GM19452 (cell line): ENCODE data around the gene ZIC1.

ENCODE experiments used
- ATAC-seq: cut with Tn5 transposase; IDR thresholded peaks from one replicate; pipeline ENCODE4 v1.9.1; 2021; ENCODE audit not compliant: unreplicated experiment

The ZIC1 gene

DNA sequence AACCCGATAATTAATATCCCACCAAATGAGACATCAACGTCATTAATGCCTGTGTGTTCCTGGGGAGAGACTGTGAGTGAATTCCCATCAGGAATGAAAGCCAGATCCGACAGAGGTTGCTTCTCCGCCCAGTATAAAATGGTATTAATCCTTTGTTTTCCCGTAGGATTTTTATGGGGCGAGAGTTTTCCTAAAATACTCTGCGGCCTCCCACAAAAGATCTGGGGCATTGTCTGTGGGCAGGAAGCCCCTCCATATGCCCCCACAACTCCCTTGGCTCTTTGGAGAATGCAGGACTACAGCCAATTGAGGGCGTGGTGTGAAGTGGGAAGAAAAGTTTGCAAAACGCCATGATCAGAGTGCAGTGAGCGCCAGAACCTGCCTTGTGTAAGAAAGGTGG, 29.5 kb upstream of the ZIC1 start:
- ATAC-seq, result no peak

DNA sequence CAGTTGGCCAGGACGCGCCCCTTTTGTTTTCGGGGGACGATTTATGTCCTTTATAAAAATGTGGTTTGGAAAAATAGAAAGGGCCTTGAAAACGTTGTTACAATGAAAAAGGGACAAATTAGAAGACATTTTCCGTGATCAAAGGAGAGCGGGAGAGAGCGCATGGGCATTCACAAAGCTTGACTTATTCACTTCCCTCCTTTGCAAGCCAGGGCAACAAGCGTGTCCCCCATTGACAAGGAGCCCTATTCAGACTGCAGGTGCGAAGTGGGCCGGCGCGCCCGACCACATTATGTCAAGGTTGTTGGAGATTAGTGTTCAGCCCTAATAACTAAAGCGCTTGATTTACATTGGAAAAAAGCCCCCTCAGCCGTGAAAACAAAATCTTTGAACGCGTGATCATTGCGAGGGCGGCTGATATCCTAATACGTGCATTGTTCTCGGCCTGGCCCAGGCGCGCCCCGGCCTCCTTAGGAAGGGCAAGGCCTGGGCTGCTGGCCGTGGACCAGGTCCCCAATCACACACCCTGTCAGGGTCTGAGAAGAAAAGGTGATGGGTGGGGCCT, 28.7 kb upstream of the ZIC1 start:
- ATAC-seq, result no peak

GRCh38 chr3:147380977-147381376, 28.2 kb upstream of the ZIC1 start:
- ATAC-seq, result no peak

DNA sequence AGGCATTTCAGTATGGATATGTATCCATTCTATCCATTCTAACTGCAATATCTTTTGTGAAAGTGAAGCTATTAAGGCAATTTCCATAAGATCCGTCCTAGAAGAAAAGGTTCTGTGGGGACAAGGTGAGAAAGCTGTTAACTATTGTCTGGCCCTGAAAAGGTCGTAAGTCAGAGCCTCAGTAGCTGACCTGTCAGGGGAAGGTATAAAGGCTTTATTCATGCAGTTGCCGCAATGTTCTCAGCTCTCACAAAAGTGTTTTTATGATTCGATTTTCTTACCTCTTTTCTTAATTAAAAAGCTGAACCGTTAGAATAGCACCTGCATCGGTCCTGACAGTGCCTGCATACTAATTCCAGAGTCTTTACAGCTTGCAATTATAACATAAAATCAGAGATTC, 27.6 kb upstream of the ZIC1 start:
- no peak for ATAC-seq

DNA sequence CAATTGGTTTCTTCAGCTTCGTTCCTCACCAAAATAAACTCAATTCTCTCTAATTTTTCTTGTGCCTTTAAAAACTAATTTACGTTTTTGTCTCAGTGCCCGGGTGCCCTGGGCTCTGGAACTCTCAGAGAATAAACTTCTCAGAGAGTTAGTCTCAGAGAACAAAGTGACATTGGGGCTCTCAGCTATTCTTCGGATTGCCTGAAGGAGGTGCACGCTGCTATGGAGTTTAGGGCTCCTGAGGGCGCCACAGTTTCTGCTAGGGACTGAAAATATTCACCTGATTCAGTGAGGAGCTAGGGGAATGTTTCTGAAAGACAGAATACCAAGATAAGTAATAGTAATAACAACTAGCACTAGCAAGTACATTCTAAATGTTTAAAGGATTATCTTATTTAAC, 25.5 kb upstream of the ZIC1 start:
- no peak for ATAC-seq

DNA sequence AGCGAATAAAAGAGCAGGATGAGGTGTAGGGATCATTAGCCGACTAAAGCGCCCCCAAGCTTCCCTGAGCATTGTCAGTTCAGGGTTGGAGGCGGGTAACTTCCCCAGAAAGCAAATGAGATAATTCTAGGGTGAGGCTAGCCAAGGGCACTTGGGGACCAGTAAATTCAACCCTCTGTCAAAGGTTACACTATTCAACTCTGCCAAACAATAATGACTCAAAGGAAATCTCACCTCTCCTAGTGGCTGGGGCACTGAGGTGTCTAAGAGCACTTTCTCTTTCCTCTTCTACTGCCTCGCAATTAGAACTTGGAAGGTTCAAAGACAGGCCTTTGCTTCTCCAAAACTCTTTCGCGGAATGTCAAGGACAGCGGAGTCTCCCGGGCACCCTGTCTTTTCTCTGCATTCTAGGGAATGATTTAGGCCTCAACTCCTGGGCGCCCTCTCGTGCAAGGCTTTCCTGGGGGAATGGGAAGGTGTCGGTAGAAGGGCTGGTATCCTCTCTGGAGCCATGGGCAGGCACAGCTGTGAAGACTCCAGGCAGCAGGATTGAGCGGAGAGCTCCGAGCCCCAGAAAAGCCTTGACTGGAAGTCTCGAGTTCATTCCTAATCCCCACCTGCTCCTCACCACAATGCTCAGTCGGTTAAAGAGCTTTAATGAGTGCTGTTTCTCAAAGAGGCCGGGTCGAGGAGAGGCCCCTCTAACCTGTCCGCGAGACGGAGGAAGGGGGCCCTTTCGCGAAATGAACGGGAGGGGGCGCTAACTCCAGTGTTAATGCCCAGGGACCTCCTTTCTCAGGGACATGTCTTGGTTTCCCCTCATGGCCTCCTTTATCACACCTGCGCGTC, 24.7 kb upstream of the ZIC1 start:
- ATAC-seq, result no peak

DNA sequence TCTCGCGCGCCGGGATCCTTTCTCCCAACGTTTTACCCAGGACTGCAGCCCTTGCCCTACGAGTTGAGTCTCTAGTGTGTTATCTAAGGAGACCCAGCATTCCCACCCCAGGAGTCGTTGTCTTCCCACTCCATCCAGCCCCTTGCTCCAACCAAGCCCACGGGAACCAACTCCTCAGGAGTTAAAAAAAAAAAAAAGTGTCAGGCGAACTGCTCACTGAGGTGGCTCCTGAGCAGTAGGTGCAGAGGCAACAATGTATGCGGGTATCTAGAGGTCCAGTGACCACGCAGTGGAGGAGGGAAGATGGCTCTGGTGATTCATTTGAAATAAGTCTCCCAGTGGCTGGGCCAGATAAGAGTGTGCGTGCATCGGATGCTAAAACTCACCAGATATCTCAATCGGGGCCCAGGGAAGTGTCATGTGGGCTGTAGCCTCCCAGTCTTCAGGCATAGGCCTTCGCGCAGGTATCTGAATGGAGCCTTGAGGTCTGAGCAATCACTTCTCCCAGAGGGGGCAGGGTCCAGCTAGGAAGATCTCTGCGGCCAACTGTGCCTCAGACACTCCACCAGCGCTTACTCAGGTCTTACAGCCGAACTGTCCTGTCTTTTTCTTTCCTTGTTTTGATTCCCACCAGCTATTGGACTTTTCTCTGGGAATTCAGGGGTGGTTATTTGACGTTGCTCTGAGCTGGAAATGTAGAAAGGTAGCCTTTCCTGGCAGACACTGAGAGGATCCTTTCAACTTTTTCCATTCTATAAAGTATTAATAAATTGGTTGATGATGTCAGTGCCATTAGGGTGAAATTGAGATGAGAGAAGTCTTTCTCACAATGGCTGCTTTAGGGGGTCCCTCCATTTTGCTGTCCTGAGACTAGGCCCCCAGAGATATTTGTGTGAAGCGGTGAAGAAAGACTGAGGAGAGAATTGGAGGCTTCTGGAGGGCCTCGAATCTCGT, 23.8 kb upstream of the ZIC1 start:
- ATAC-seq, result no peak

DNA sequence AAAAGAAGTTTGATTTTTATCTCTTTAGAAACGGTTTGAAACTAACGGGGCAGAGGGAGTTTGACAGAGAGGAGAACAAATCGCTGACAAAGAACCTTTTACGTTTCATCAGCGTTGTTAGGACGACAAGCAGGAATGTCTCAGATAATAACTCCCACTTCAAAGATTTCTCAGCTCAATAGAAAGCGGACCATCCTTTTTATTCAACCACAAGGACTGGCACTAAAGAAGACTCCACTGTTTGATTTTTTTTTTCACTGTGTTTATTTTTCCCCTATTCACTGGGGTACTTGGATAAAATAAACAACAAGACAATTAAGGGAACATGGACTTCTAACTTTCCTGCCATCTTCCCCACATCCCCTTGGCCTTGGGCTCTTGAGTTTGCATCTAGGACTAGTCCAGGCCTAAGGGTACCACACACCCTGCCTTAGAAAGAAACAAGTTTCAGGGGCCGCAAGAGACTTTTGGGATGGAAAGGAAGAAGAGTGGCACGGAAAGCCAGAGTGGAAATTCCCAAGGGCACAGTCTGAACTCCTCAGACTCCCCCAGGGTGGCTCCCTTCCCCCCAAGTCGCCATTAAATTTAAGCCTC, 21.8 kb upstream of the ZIC1 start:
- no peak for ATAC-seq

GRCh38 chr3:147387885-147388699, 21.1 kb upstream of the ZIC1 start:
- ATAC-seq, result no peak

- no peak for ATAC-seq
Observed at GRCh38 chr3:147388700-147389580, 20.2 kb upstream of the ZIC1 start.

GRCh38 chr3:147389717-147390116, 19.4 kb upstream of the ZIC1 start:
- no peak for ATAC-seq

GRCh38 chr3:147390589-147391569, 18.3 kb upstream of the ZIC1 start:
- ATAC-seq, result no peak

GRCh38 chr3:147391781-147392624, 17.2 kb upstream of the ZIC1 start:
- no peak for ATAC-seq

DNA sequence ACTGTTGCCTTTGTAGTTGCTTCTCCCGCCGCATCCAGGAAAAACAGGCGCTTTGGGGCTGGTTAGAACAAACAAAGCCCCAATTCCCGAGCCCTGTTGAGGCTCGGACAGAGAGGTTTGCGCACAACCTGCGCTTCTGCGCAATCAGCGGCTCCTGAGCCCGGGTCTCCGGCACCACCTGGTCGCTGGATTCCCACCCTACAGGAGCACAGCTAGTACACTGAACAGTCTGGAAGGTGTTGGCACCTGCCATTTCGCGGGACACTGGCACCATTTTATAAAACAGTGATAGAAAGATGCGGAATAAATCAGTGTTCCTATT, 16.6 kb upstream of the ZIC1 start:
- no peak for ATAC-seq

- no peak for ATAC-seq
Observed at GRCh38 chr3:147393261-147393942, 15.8 kb upstream of the ZIC1 start.

DNA sequence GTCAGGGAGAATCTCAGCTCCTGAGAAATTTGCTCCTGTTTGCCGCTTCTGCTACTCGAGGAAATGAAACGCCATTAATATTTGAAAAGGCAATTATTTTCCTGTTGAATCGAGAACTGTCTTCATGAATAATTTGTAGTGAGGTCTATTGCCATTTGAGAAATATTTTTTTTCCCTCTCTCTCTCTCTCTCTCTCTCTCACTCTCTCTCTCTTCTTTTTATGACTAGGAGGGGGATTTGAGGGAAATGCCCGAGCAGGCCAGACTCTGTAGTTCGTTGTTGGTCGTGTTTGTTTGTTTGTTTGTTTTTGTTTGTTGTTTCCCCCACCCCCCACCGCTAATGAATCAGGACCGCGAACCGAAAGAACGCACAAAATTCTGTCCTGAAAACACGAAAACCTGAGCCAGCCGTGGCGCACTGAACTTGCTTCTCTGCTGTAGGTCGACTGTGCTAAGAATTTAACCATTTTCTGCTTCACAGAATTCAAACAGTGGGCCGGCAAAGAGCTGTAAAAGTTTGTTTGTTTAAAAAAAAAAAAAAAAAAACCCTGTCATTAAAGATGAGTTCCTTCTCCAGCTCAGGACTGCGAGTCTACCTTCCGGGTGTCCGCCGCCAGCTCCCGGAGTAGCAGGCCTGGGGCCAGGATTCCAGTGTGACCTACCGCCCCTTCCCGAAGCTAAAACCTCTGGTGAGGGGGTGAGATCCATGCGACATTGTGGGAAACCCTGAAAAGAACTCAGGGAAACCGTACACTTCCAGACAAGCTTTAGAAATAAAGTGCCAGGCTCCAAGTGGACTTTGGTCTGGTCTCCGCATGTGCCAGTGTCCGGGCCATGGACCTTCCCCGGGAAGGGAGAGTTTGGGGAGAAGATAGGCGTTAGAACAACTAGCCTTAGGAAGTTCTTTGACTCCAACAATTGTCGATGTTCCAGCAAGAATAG, 15.0 kb upstream of the ZIC1 start:
- ATAC-seq, result no peak
